NOMO-1 treated with dmso at 0.1 percent for 144 hours (cell line): ENCODE data around the gene SCLT1.

Experiments
- DNase-seq: peaks from one replicate; lab custom pipeline; 2025; ENCODE audit not compliant: unreplicated experiment; lab: John Stamatoyannopoulos, UW

Gene SCLT1

GRCh38 chr4:128877934-128878333 is 215.4 kb downstream of the SCLT1 start:
- no peak for DNase-seq

GRCh38 chr4:128876200-128876599 is 217.1 kb downstream of the SCLT1 start:
- no peak for DNase-seq

DNA sequence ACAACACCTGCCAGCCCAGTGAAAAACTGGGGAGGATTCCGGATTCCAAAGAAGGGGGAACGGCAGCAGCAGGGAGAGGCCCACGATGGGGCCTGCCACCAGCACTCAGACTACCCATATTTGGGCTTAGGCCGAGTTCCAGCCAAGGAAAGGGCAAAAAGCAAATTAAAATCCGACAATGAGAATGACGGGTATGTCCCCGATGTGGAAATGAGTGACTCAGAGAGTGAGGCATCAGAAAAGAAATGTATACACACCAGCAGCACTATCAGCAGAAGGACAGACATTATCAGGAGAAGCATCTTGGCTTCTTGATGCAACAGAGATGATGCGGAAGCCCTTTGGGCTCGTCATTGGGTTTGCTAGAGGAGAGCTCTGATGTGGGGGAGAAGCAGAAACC is 221.4 kb downstream of the SCLT1 start:
- DNase-seq = no peak

- no peak for DNase-seq
These were observed 223.4 kb downstream of the SCLT1 start for GRCh38 chr4:128869776-128870509.

- peak; percentile 27 for DNase-seq
These were observed 224.6 kb downstream of the SCLT1 start for GRCh38 chr4:128868758-128869157.

DNA sequence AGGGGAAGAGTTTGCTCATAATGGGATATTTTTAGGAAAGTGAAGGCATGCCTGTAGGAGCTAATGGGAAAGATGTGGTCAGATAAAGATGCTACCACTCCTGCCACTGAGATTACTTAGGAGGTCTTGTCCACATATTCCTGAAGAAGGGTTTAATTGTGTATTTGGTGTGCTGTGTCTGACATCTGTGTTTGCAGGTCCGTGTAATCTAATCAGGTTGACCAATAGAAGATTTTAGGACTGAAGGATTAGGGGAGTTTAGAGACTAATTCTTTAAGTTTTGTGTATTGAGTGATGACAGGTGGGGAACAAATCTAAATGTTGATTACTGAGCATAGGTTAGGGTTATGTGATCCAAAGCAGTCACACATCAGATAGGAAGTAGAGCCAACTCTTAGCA is 226.6 kb downstream of the SCLT1 start:
- no peak for DNase-seq

DNA sequence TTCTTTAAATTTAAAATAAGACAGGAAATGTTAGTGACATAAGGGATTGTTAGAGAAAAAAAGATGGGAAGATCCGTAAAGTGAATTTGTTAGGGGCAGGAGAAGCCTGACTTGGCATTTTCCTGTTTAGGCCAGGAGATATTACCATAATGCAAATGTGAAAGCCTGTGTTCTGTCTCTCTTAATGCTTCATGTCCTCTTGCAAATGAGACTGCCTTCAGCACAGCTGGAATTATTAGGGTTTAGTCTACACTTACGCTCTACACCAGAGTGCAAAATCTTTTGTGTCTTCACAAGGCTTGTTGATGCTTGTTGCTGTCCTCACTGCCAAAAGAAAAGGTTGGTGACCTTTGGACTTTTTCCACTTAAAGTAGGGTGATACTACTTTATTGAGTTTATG is 227.1 kb downstream of the SCLT1 start:
- no peak for DNase-seq

- DNase-seq = no peak
These were observed 228.2 kb downstream of the SCLT1 start for GRCh38 chr4:128865132-128865531.

DNA sequence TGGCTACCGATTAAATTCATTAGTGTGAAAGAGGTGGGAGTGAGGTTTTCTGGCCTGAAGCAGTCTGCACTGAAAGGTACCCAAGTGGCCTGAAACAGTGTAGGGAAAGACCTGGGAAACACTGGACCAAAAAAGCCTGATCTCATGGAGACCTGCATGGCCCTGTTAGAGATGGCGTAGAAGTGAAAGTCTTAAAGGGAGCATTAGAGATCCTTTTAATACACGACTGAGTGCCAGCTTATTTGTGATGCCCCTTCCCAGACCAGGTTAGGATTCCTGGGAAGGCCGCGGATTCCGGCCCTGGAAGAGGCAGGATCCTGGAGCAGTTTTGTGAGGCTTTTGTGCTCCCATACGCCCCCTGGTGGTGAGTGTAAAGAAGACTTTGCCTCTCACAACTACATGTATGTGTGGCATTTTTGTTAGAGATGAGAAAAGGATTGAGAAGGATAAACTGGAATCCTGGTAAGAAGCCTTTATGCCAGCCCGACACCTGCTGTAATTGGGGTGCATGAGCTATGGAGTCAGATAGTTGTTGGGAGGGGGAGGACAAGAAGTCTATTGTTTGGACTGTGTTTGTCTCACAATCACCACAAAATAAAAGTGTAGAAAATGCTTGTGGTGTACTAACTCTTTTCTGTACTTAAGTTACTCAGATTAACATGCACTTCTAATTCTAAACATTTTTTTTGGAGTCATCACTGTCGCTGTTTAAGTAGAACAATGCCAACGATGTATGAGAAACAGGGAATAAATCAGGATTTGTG is 229.8 kb downstream of the SCLT1 start:
- no peak for DNase-seq

GRCh38 chr4:128862608-128863311 is 230.6 kb downstream of the SCLT1 start:
- DNase-seq = no peak

DNA sequence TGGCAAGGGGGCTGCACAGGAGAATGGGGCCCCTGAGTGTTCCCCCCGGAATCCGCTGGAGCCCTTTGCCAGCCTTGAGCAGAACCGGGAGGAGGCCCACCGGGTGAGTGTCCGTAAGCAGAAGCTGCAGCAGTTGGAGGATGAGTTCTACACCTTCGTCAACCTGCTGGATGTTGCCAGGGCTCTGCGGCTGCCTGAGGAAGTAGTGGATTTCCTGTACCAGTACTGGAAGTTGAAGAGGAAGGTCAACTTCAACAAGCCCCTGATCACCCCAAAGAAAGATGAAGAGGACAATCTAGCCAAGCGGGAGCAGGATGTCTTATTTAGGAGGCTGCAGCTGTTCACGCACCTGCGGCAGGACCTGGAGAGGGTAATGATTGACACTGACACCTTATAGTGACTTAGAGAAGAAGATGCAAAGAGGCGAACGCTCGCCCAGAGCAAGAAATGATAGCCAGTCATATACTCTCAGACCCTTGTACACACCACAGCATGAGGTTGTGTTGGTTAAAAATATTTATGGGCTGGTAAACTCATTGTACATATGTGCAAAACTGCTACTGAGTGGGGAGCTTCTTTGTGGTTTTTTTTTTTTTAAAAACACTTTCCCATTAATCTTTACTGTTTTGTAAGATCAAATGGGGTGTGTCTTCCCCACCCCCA is 231.4 kb downstream of the SCLT1 start:
- DNase-seq = no peak

DNA sequence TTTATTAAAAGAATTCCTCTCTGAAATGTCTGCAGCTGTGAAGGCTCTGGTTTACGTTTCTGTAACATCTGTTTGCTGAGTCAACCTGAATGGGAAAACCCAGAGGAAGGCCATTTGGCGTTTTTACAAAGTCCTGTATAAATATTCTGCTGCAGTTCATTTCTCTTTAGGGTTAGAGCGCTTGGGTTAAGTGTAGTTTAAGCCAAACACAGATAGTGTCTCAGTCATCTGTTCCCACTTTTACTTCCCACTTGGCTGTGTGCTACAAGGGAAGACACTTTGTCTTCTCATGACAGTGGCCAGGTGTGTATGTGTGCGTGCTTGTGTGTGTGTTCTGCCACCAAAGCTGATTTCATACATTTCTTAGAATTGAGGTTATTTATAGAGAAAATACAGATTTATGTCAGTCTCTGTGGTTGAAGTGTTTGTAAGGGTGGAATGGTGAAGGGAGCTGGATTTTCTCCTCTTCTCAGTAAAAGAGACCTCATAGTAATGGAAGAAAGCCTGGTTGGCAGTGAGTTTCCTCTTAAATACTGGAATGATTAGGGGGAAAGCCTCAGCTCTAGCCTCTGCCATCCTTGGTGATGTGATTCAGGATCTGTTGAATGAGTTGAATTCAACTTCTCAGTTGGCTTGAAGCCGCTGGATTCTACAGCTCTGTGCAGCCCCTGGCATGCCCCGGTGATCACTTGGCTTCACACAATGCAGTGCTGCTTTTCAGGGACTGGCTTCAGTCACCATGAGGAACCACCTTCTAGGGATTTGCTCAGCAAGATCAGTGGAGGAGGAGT is 233.3 kb downstream of the SCLT1 start:
- DNase-seq = no peak

- DNase-seq = no peak
These were observed 234.3 kb downstream of the SCLT1 start for GRCh38 chr4:128858879-128859671.

GRCh38 chr4:128856246-128856645 is 237.1 kb downstream of the SCLT1 start:
- no peak for DNase-seq

- DNase-seq = no peak
These were observed 237.7 kb downstream of the SCLT1 start for GRCh38 chr4:128855621-128856020.

GRCh38 chr4:128854433-128854832 is 238.9 kb downstream of the SCLT1 start:
- peak; percentile 64 for DNase-seq

DNA sequence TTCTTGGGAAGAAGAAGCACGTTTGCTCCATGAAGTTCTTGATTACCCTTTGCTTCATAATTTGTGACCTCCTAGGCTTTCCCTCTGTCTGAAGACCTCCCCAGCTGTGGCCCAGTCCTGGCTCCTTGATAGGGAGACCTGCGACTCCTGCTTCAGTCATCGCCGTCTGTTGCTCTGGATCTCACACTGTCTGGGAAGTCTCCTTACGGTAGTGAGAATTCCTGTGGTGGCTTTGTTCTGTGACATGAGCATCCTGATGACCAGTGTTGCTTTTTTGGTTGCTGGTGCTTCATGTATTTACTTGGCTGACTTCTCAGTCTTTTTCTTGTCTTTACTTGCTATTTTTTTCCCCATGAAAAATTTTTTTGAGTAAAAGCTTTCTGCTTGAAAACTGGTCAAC is 239.6 kb downstream of the SCLT1 start:
- DNase-seq = no peak

GRCh38 chr4:128850252-128850651 is 243.1 kb downstream of the SCLT1 start:
- DNase-seq = no peak

- DNase-seq = no peak
These were observed 244.9 kb downstream of the SCLT1 start for GRCh38 chr4:128848461-128848860.
